ENCODE data around the gene SMNDC1. TPM values are rescaled to one million over a fixed set of nuclear protein-coding genes. Genes with fewer than 3 reads are reported as not detected.

The SMNDC1 gene
- total and polyA plus RNA-seq, 7 donors: 10.2 to 19.7 (median 13.3) TPM

DNA sequence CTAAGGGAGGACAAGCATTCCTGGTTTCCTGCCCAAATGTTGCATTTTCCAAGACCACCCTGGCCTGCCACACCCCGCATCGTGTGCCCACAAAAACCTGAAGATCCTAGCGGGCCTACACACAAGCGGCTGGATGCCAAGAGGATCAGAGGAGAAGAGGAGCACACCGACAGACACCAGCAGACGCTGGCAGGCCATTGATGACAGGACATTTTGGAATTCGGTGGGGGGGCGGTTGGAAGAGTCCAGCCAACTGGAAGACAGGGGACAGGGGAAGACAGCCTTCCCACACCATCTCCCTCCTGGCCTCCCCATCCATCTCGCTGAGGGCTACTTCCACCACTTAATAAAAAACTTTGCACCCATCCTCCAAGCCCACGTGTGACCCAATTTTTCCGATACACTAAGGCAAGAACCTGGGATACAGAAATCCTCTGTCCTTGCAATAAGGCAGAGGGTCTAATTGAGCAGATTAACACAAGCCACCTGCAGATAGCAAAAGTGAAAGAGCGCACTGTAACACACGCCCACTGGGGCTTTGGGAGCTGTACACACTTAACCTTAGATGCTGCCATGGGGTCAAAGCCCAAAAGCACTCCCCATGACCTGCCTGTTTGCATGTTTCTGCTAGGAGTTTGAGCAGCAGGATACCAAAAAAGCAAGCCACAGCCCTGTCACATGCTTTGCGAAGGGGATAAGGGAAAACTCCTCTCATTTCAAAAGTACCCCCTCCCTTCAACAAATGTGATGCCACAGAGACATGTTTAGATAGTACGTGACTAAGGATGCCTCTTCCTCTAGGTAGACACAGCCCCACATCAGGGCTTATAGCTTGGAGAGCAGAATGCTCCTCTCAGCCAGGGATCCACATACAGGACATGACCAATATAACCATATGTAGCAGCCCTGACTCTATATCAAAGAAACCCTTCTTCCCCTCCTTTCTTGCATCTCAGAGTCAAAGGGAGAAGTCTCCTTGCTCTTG is 13.4 kb upstream of the SMNDC1 start:
- Histone ChIP-seq H3K36me3 (no peaks in the 10 kb centered on the region), H3K9me3 (peaks cover 0 to 5% (median 2%) of the 10 kb centered on the region in 4 donors), H3K27ac (no peak overlapping the region), H3K27me3 (no peaks in the 10 kb centered on the region), H3K4me3 (no peak overlapping the region), H3K4me1 (peaks cover 0 to 3% (median 0%) of the 10 kb centered on the region in 4 donors)
- intact Hi-C loops (cut with DNase I): no loop called here
- TF ChIP-seq EP300 (IDR thresholded peaks at IDR 0.05) (no peak), POLR2A (IDR thresholded peaks at IDR 0.05) (no peak)
- DNase-seq: no peak
- 89 to 91% methylated on average over 15 of the region's 15 CpGs for WGBS, 2 donors

DNA sequence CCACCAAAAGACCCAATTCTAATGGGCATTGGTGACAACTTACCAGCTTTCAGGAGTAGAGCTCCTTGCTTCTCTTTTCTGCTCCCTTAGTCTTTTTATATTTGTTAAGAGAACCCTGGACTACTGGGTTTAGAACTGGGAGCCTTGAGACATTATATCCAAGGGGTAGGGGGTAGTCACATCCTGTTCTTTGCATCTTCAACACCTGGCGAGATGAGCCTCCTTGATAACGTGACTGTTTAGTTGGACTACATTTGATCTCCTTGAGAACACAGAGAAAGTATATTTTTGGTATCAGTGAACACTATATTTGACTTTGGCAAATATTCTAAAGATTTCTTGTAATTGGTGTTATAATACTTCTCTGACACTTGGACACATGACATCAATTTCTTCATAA is 9.0 kb upstream of the SMNDC1 start:
- WGBS, 2 donors: 52 to 71% methylated on average over 2 of the region's 2 CpGs
- no peak for DNase-seq
- TF ChIP-seq POLR2A (IDR thresholded peaks at IDR 0.05): no peak
- TF ChIP-seq, protein P1, sequence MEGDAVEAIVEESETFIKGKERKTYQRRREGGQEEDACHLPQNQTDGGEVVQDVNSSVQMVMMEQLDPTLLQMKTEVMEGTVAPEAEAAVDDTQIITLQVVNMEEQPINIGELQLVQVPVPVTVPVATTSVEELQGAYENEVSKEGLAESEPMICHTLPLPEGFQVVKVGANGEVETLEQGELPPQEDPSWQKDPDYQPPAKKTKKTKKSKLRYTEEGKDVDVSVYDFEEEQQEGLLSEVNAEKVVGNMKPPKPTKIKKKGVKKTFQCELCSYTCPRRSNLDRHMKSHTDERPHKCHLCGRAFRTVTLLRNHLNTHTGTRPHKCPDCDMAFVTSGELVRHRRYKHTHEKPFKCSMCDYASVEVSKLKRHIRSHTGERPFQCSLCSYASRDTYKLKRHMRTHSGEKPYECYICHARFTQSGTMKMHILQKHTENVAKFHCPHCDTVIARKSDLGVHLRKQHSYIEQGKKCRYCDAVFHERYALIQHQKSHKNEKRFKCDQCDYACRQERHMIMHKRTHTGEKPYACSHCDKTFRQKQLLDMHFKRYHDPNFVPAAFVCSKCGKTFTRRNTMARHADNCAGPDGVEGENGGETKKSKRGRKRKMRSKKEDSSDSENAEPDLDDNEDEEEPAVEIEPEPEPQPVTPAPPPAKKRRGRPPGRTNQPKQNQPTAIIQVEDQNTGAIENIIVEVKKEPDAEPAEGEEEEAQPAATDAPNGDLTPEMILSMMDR (IDR thresholded peaks at IDR 0.05): no peak
- TF ChIP-seq POLR2AphosphoS5 (IDR thresholded peaks at IDR 0.05): no peak
- TF ChIP-seq EP300 (IDR thresholded peaks at IDR 0.05): no peak
- H3K27me3 ChIP-seq: no peaks in the 10 kb centered on the region
- no peaks in the 10 kb centered on the region for H3K9me3 ChIP-seq
- no peaks in the 10 kb centered on the region for H3K36me3 ChIP-seq
- intact Hi-C loops (cut with DNase I): loop anchor here (2.0 to 5.0 kb wide), 2 partner anchors 39 to 233 kb away; no protein-coding TSS in a partner anchor
- no peak overlapping the region for H3K27ac ChIP-seq
- H3K4me3 ChIP-seq: no peak overlapping the region
- H3K4me1 ChIP-seq: peaks cover 0 to 14% (median 6%) of the 10 kb centered on the region in 4 donors

DNA sequence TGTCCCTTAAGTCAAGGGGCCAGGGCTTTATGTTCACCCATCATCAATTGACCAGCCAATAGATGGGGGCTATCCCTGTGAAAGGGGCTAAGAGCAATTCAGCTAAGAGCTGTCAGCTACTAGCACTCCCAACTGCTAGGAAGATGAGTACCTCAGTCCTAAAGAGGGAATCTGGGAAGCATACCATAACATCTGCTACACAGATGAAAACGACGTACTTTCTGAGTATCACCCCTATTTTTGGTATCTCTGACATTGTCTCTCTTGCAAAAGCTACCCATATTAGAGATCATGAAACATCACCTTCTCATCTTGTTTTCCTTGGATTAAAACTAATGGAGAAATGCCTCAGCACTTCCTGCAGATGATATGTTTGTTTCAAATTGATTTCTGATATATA is 7.5 kb upstream of the SMNDC1 start:
- Histone ChIP-seq H3K27me3 (no peaks in the 10 kb centered on the region), H3K9me3 (no peaks in the 10 kb centered on the region), H3K4me3 (no peak overlapping the region), H3K27ac (no peak overlapping the region), H3K36me3 (no peaks in the 10 kb centered on the region), H3K4me1 (peaks cover 0 to 14% (median 6%) of the 10 kb centered on the region in 4 donors)
- intact Hi-C loops (cut with DNase I): loop anchor here (2.0 to 5.0 kb wide), 2 partner anchors 40 to 235 kb away; no protein-coding TSS in a partner anchor
- no peak for DNase-seq
- no peak for TF ChIP-seq POLR2A (IDR thresholded peaks at IDR 0.05)
- no peak for TF ChIP-seq POLR2AphosphoS5 (IDR thresholded peaks at IDR 0.05)
- TF ChIP-seq, protein P1 (IDR thresholded peaks at IDR 0.05): no peak
- TF ChIP-seq EP300 (IDR thresholded peaks at IDR 0.05): no peak
- 58 to 73% methylated on average over 2 of the region's 2 CpGs for WGBS, 2 donors

DNA sequence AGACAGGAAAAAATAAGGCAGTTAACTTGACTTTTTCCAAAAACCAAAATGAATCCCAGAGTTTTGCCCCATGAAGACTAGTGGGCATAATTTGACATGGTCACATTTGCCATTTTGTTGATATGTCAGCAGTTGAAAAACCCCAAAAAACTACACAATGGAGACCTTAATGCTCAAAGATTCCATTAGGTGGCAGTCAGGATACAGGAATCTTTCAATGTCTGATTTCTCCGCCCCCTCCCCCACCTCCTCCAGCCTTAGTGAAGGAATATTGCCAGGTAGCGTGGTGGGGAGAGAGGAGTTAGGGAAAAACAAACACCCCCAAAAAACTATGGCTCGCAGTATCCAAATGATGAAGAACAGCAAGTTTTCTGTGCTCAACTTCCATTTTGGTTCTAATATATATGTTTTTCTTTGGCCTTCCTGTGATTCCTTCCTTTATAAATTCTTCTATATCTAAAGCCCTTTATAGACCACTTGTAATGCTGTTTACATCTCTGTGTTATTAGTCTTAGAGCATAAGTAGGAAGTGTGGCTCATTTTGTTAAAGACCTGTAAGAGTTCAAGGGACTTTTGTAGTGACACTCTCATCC is 6.7 kb upstream of the SMNDC1 start:
- WGBS, 2 donors: 3 to 10% methylated on average over 3 of the region's 3 CpGs
- intact Hi-C loops (cut with DNase I): loop anchor here (5.0 kb wide), 1 partner anchor 41 kb away; no protein-coding TSS in a partner anchor
- TF ChIP-seq, protein P1 (IDR thresholded peaks at IDR 0.05): peak; percentile 58 to 75 (median 67)
- TF ChIP-seq POLR2A (IDR thresholded peaks at IDR 0.05) (no peak), POLR2AphosphoS5 (IDR thresholded peaks at IDR 0.05) (peak in 1 of 4 donors; percentile 8)

DNA sequence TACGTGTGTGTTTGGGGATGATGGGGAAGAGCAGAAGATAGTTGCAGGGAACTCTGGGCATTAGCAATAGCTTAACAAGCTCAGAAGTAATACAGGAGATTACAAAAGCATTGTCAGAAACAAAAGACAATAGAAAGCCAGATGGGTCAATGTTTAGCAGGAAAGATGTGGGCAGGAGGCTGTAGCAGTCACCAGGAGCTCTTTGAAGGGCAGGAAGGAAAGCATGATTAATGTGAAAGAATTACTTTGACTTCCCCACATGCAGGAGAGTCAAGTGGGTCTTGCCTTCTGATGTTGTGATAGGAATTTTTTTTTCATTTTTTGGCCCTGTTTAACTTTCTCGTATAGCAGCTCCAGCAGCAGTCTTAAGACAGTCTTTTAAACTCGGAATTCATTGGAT is 6.0 kb upstream of the SMNDC1 start:
- TF ChIP-seq POLR2AphosphoS5 (IDR thresholded peaks at IDR 0.05) (no peak), POLR2A (IDR thresholded peaks at IDR 0.05) (no peak), EP300 (IDR thresholded peaks at IDR 0.05) (no peak)
- TF ChIP-seq, protein P1 (IDR thresholded peaks at IDR 0.05): no peak
- Histone ChIP-seq H3K4me1 (peaks cover 0 to 17% (median 11%) of the 10 kb centered on the region in 4 donors), H3K27me3 (no peaks in the 10 kb centered on the region), H3K9me3 (no peaks in the 10 kb centered on the region), H3K27ac (no peak overlapping the region), H3K4me3 (no peak overlapping the region), H3K36me3 (no peaks in the 10 kb centered on the region)
- intact Hi-C loops (cut with DNase I): loop anchor here (5.0 kb wide), 1 partner anchor 42 kb away; no protein-coding TSS in a partner anchor
- no peak for DNase-seq
- WGBS, 2 donors: 35 to 37% methylated on average over 3 of the region's 3 CpGs

More for the DNA sequence above, 6.7 kb upstream of the SMNDC1 start:
- H3K27ac ChIP-seq: no peak overlapping the region
- H3K4me1 ChIP-seq: peaks cover 0 to 14% (median 6%) of the 10 kb centered on the region in 4 donors
- H3K36me3 ChIP-seq: no peaks in the 10 kb centered on the region
- H3K27me3 ChIP-seq: no peaks in the 10 kb centered on the region
- no peak for DNase-seq
- no peak overlapping the region for H3K4me3 ChIP-seq
- H3K9me3 ChIP-seq: no peaks in the 10 kb centered on the region
